GM10847 (cell line): Measurements from ENCODE around the gene RETREG3.
A peak's percentile ranks its signal among the peaks of the same experiment; 100 is the strongest.

Experiments
- POLR2A ChIP-seq: IDR thresholded peaks from 2 replicates; pipeline ENCODE4 v1.6.1; 2011; ENCODE audit not compliant: insufficient read length; ENCODE audit errors: extremely low read depth

Gene RETREG3

DNA sequence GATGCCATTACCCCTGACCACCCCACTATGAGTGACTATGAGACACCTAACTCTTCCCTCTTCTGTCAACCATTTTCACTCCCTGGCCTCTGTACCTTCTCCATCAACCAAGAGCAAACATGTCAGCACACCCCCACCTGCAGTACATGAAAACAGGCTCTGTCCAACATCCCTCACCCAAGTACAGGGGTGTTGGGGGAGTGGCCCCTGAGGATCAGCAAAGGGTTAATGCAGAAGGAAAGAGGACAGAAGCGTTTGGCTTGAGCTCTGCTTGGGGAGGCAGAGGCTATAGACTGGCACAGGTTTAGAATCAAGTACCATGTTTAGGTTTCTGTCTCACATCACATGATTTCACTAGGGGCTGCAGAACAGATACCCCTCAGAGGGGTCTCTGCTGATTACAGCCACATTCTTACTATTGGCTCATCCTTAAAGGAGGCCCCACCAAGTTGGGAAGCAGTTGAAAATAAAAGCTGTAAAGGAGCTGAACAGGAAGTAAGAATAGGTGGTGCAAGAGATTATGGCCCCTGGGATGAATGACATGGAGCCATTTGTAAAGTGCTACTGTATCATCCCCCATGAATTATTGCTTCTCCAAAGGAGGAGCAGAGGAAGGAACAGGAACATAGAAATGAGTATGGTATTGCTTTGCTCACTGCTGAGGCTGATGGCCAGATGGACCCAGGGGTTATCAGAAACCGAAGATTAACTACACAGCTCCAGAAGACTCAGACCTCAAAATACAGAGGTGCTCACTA is 29.2 kb downstream of the RETREG3 start:
- TF ChIP-seq POLR2A = no peak

DNA sequence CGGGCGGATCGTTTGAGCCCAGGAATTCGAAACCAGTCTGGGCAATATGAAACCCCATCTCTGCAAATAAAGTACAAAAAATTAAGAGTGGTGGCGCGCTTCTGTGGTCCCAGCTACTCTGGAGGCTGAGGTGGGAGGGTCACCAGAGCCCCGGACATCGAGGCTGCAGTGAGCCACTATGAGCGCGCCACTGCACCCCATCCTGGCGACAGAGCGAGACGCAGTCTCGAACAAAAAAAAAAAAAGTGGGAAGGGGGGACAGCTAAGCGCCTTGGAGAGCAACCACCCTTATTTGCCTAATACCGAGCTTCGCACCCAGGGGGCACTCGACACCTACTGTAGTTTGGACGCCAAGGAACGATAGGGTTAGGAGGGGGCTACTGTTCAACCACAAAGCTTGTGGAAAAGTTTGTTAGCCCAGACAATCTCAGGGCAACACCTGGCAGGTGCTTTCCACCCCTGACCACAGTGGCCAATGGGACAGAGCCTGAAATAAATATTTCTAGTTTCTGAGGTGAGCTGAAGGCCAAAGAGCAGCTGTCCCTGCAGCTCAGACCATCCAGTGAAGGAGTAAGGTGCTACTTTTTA is 30.8 kb downstream of the RETREG3 start:
- no peak for TF ChIP-seq POLR2A

DNA sequence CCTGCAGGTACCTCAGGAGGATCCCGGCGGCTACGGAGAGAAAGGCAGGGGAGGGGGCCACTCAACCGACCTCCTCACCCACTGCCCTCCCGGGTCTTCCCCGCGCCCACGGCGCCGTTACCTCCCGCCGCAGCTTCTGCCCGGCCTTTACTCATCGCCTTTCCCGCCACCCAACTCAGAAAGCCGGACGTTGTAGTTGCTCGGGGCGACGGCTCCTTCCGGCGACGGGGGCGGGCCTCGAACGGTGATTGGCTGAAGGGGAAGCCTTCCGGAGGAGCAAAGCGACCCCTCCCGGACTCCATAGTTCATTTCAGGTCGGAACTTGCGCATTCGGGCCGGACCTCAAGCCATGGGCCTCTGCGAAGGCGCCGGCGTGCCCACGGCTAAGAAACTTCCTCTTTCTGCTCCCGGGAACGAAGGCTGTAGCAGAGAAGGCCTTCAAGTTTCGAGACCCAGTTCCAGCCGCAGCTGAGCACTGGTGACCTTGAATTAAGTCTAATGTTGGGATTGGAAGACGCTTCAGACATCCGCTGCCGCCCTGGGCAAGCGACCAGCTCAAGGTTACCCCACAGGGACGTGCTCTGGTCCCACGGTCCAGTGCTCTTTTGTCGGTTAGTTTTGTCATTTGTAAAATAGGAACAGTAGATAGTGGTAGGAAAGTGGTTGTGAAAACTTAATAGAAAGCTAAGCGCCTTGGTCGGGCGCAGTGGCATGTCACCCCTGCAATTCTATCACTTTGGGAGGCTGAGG is 31.5 kb downstream of the RETREG3 start, which contains the start of gene PSMC3IP:
TSS of gene PSMC3IP (minus strand) at position 198 of the 750 bp plus-strand sequence. CDS start at position 155, 43 bp downstream.
- peak; percentile 75 for TF ChIP-seq POLR2A

DNA sequence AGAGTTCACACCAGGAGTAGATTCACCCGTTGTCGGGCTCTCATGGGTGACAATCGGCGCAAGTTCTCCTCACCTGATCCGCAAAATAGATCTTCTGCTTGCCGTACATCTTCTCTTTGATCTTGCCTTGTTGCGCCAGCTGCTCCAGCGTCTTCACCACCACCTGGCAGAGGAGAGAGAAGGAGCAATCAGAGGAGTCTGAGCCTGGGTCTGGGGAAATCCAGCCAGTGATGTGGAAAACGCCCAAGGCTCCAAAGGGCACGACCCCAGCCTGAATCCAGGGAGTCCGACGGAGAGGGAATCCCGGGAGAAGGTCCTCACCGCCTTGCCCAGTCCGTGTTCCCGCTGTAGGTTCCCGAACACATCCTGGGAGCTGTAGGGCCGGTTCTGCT is 32.0 kb downstream of the RETREG3 start:
- TF ChIP-seq POLR2A = no peak

DNA sequence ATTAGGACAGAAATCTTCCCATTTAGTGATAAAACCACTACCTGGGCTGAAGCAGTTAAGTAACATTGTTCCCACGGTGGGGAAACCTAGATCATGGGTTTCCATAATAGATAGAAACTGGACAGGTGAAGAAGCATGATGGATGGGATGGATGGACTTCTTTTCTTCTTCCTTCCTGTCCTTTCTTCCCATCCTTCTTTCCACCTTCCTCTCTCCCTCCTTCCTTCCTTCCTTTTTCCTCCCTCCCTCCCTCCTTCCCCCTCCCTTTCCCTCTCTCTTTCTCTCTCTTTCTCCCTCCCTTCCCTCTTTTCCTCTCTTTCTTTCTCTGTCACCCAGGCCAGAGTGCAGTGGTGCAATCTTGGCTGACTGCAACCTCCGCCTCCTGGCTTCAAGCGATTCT is 34.7 kb downstream of the RETREG3 start:
- no peak for TF ChIP-seq POLR2A

DNA sequence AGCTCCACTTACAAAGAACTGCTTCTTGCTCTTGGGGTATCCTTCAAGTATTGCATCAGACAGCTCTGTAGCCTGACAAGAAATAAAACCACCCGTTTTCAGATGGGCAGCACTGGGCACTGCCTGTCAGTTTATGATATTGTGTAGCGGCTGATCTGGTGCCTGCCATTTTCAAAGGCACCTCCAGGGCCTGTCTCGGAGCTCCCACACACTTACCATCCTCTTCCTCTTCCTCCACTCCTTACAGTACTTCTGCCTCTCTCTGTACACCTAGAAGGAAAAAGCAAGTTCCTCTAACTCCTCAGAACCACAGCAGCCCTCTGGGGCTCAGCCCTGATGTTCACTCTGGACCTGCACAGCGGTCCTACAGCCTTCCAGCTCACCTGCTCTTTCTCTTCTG is 36.1 kb downstream of the RETREG3 start:
- TF ChIP-seq POLR2A = no peak

DNA sequence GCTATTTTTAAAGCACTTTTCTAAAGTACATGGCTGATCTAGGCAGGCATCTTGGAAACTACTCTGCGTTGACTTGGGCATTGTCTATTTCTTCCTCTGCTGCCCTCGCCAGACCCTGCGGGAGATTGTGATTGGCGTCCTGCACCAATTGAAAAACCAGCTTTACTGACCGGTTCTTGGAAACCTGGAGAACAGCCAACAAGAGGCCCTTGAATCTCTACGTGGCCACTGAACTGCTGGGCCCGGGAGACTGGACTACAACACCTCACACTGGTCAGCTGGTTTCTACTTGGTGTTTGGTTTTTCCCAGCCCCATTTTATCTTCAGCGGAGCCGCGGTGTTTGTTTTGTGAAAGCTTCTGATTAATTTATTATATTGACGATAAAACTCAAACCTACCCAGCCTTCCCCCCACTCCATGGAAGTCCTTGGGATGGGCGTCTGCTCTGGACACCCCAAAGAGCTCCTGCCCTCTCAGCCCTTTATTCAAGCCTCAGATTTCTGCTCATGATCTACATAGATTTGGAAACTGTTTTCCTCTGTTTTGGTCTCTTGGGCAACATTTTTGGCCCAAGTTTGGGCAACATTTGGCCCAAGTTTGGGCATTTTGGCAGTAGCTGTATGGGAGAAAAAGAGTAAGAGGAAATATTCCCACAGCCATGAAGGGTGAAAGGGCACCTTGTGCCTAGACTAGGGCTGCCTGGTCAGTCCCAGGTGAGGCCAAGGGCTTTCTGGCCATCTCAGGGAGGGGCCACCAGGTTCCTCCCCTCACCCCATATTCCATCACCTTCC is 37.5 kb downstream of the RETREG3 start:
- no peak for TF ChIP-seq POLR2A

DNA sequence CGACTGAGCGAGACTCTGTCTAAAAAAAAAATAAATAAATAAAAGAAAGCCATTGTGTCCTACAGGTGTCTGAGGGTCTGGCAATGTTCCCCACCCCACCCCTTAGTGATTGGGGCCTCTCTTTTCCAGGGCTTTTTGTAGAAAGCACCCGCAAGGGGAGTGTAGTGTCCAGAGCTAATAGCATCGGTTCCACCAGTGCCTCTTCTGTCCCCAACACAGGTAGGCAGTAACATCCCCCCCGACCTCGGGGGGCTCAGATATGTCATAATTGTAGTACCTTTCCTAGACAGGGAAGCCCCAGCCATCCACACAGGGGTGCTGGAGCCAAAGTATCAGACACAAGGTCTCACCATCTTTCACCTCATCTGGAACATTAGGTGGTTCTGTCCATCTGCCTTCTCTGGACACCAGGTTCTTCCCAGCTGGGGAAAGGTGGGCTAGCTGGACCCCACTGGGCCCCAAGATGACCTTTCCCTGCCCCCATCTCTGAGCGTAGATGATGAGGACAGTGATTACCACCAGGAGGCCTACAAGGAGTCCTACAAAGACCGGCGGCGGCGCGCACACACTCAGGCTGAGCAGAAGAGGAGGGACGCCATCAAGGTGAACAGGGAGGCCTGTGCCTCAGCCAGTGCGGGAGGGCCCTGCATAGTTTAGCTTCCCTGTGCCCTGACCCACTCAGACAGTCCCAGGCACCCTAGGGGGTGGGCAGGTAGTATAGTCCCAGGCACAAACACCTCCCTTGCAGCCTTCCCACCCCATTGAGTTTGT is 40.6 kb downstream of the RETREG3 start:
- TF ChIP-seq POLR2A = no peak

DNA sequence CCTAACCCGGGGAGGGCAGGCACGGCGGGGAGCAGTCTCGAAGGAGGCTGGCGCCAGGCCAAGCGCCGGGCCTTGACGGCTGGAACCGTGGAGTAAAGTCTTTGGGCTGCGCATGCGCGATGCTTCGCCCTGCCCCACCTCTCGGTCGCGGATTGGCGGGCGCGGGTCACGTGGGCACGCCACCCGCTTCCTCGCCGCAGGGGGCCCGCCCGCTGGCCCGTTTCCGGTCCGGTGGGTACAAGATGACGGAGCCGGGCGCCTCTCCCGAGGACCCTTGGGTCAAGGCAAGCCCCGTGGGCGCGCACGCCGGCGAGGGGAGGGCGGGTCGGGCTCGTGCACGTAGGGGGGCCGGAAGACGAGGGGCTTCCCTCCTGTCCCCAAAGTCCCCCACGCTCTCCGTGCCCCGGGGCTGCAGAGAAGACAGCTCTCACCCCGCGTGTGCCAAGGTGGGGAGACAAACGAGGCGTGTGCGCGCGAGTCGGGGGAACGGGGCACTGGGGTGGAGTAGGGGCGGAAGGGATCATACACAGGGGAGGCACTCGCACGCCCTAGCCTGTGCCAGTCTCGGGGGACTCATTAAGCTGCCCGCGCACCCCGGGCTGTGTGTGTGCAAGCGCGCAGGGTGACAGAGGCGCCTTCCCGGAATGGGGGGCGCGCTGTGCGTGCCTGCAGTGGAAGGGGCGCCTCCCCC is 42.1 kb downstream of the RETREG3 start, which contains the start of gene MLX:
TSS of gene MLX (plus strand) at position 218 of the 691 bp plus-strand sequence. CDS start at position 243, 25 bp downstream.
- peak; percentile 49 for TF ChIP-seq POLR2A

DNA sequence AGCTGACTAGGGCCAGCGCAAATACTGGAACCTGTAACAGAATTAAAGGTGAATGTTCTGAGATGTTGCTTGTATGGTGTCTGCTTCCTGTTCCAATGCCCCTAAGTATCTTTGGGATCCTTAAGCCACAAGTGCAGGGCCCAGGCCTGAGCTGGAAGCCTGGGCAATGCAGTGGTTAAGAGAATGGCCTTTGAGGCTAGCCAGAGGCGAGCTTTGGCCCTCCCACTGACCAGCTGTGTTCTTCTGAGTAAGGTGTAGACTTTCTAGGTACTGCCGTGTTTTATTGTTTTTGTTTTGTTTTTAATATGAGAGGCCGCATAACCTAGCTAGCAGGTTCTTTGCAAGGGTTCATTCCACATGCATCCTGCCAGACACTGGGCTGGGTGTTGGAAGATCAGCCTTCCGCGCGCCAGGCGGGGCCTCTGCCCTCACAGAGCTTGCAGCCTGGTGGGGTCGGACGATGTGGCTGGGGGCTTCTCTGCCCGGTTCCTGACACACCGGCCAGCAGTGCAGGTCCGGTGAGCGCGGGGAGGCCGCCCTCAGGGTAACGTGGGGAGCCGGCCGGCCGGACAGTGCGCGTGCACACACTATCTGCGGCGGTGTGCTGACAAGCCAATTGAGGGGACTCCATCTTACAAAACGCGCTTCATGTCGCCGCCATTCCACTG is 42.8 kb downstream of the RETREG3 start:
- TF ChIP-seq POLR2A = no peak

DNA sequence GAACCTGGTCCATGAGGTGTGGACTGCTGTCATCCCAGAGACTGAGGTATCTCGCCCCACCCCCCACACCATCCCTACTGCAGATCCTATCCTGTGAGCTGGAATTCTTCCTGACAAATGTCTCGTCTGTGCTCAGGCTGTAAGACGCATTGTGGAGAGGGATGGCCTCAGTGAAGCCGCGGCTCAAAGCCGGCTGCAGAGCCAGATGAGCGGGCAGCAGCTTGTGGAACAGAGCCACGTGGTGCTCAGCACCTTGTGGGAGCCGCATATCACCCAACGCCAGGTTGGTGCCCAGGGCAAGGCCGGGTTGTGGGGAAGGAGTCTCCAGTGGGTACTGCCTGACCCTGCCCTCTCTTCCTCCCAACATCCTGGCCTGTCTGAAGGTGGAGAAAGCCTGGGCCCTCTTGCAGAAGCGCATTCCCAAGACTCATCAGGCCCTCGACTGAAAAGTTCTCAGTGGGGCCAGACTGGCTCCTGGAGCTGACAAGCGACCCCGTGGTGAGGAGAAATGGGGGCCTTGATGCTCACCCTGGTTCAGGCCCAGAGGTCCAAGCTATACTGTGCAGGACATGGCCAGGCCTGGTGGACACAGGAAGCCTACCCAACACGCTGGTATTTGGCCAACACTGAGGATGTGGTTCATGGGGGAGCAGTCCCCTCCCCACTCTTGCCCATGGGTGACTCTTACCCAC is 43.5 kb downstream of the RETREG3 start:
- TF ChIP-seq POLR2A = no peak

DNA sequence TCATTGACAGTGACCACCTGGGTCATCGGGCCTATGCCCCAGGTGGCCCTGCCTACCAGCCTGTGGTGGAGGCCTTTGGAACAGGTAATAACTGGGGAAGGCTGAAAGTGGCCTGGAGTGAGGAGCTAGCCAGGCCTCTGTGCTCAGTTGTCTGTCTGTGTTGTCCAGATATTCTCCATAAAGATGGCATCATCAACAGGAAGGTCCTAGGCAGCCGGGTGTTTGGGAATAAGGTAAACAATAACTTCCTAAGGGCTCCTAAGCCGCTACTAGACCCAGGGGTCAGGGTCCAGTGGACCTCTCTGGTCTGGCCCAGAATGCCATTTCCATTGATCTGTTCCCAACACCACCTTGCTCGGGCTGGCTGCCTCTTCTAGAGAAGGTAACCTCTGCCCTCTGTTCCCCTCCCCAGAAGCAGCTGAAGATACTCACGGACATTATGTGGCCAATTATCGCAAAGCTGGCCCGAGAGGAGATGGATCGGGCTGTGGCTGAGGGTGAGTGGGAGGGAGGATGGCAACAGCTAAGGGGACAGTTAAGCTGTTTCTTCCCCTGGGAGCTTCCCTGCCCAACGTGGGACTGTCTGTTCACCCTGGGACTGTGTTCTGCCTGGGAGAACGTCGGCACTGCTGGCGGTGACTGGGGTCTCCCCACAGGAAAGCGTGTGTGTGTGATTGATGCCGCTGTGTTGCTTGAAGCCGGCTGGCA is 44.2 kb downstream of the RETREG3 start:
- no peak for TF ChIP-seq POLR2A
